AG04449 (cell line): ENCODE measurements around the gene SLC27A3.
"Not testable (repeated sequence)": the region's sequence is repeated elsewhere in the genome, so short reads cannot be mapped to it uniquely, and the experiment has no call there.

Experiments used
- CTCF ChIA-PET: fragments of 350-600 bp; formaldehyde crosslinking; extraction: SDS; loops from one replicate; lab custom pipeline; 2021; ENCODE audit warnings: antibody characterized with exemption; lab: Yijun Ruan, JAX
- POLR2A ChIA-PET: fragments of 400-600, 350-600 bp; formaldehyde crosslinking; extraction: SDS; loops from one replicate; lab custom pipeline; 2020; ENCODE audit warnings: antibody characterized with exemption, inconsistent platforms; lab: Yijun Ruan, JAX
- DNase-seq: peaks from one replicate; pipeline ENCODE4 v3.0.0-alpha.2; 2010; ENCODE audit warnings: low read depth, low spot score
- H3K4me3 ChIP-seq: 2 replicates; pipeline ENCODE4 v1.5.1; 2011; ENCODE audit warnings: low read depth, mild to moderate bottlenecking, control low read depth, low read length
- TF ChIP-seq, protein P1 (sequence below): IDR thresholded peaks from one replicate; pipeline ENCODE4 v1.5.1; 2011; ENCODE audit warnings: mild to moderate bottlenecking, moderate library complexity, low read length, control low read depth, inconsistent platforms; ENCODE audit not compliant: insufficient read depth; ENCODE audit errors: missing control alignments

The SLC27A3 gene

DNA sequence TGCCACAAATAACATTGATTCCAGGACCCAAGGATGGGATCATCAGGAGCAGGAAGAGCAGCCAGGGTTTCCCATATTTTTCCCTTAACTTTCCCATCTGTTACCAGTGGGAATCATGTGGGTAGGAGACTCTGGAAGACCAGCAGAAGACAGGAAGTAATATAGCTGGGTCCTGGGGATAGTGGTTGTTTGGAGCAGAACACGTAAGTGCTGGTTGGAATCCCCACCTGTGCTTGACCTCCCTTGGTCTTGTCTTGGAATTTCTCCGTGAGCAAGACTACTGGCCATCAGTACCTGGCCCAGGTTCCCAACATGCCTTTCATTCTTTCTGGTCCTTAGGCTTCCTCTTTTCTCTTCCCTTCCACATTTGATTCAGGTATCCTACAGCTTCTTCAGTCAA, 20.9 kb upstream of the SLC27A3 start:
- ChIA-PET POLR2A (no interaction called here), CTCF (interaction anchor here (0.8 to 3.6 kb wide), 8 partner anchors 9 to 244 kb away, joined by 3 to 13 read pairs (median 4); partner anchors contain the start of genes NPR1 and RAB13)
- TF ChIP-seq, protein P1, sequence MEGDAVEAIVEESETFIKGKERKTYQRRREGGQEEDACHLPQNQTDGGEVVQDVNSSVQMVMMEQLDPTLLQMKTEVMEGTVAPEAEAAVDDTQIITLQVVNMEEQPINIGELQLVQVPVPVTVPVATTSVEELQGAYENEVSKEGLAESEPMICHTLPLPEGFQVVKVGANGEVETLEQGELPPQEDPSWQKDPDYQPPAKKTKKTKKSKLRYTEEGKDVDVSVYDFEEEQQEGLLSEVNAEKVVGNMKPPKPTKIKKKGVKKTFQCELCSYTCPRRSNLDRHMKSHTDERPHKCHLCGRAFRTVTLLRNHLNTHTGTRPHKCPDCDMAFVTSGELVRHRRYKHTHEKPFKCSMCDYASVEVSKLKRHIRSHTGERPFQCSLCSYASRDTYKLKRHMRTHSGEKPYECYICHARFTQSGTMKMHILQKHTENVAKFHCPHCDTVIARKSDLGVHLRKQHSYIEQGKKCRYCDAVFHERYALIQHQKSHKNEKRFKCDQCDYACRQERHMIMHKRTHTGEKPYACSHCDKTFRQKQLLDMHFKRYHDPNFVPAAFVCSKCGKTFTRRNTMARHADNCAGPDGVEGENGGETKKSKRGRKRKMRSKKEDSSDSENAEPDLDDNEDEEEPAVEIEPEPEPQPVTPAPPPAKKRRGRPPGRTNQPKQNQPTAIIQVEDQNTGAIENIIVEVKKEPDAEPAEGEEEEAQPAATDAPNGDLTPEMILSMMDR, result no peak
- DNase-seq, result no peak
- H3K4me3 ChIP-seq, result no peak overlapping the region

DNA sequence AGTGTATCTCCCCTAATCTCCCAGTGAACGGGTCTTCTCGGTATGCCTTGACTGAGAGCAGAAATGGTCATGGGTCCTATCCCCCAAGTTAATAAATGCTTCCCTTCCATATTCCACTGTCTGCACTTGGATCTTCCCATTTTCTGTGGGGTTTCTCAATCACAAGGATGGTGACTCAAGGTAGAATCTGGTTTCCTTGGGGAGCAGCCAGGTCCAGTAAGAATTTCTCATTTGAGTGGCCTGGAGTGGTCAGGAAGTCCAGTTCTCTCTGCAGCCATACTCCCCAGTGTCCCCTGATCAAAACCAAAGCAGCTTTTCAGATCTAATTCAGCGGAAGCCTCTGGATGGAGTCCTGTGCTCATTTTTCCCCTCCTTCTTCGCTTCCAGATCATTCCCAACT, 14.8 kb upstream of the SLC27A3 start:
- no peak for DNase-seq
- POLR2A ChIA-PET, result interaction anchor here (0.8 kb wide), 1 partner anchor 194 kb away, joined by 3 read pairs; no protein-coding TSS in a partner anchor
- no peak overlapping the region for H3K4me3 ChIP-seq
- CTCF ChIA-PET, result interaction anchor here (1.6 to 3.3 kb wide), 3 partner anchors 11 to 250 kb away, joined by 4 to 20 read pairs (median 9); no protein-coding TSS in a partner anchor
- TF ChIP-seq, protein P1, result no peak

DNA sequence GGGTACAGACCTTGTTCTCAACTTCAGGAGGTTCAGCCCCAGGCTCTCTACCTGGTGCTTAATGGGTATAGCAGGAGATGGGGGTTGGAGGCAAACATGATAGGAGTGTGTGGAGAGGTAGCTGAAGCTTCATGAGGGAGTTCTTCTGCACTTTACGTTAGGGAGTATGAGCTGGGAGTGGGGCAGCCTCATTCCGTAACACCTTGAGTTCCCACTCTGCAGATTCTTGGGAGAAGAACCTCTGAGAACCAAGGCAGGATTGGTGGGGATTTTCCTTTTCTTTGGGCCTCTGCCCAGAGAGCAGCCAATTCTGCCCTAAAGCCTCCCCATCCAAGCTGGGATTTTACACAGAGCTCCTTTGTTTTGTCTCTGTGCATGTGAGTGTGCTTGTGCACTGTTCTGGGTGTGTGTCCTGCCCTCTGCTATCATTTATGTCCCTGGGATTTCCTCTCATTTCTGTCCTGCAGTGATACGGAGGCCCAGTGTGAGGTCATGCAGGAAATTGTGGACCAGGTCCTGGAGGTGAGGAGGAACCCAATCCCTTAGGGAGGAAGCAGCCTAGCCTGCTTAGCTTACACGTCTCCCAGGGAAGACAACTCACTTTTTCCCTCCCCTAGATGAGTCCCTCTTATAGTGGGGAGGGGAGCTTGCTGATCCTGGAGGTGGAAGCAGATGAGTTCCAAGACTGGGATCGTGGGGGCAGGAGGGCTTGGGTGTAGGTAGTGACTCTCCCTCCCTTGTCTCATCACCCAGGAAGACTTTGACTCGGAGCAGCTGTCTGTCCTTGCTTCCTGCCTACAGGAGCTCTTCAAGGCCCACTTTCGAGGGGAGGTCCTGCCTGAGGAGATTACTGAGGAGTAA, 11.6 kb upstream of the SLC27A3 start:
- POLR2A ChIA-PET, result interaction anchor here (1.8 kb wide), 1 partner anchor 12 kb away, joined by 4 read pairs; the partner anchor contains the start of gene SLC27A3
- H3K4me3 ChIP-seq, result no peak overlapping the region
- CTCF ChIA-PET, result interaction anchor here (0.6 to 2.2 kb wide), 8 partner anchors 9 to 224 kb away, joined by 3 to 10 read pairs (median 4); partner anchors contain the start of gene NPR1
- TF ChIP-seq, protein P1, result no peak
- no peak for DNase-seq

DNA sequence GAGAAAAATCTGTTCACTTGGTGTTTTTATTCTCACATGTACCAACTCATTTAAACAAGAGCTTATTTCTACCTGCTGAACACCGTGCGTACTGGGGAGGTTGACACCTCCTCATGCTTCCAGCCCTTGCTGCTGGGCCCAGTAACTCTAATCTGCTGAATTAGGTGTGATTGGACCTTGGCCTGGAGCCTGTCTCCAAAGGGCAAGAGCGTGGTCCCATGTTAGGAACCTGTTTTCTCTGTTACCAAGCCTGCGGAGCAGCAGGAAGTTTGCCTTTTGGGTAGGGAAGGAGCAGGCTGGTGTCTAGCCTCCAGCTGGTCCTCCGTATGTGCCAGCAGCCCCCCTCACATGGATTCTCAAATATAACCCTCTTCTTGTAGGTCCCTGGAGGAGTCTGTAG, 10.9 kb upstream of the SLC27A3 start:
- TF ChIP-seq, protein P1, result no peak
- ChIA-PET CTCF (interaction anchor here (0.8 to 2.2 kb wide), 9 partner anchors 9 to 224 kb away, joined by 3 to 10 read pairs (median 3); no protein-coding TSS in a partner anchor), POLR2A (interaction anchor here (1.8 kb wide), 1 partner anchor 11 kb away, joined by 4 read pairs; the partner anchor contains the start of gene SLC27A3)
- no peak overlapping the region for H3K4me3 ChIP-seq
- no peak for DNase-seq

DNA sequence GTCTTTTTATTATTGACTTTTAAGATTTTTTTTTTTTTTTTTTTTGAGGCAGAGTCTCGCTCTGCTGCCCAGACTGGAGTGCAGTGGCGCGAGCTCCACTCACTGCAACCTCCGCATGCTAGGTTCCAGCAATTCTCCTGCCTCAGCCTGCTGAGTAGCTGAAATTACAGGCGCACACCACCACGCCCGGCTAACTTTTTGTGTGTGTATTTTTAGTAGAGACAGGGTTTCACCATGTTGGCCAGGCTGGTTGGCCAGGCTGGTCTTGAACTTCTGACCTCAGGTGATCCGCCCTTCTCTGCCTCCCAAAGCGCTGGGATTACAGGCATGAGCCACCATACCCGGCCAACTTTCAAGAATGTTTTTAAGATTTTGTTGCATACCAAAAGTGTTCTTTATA, 8.5 kb upstream of the SLC27A3 start:
- POLR2A ChIA-PET, result not testable (repeated sequence)

DNA sequence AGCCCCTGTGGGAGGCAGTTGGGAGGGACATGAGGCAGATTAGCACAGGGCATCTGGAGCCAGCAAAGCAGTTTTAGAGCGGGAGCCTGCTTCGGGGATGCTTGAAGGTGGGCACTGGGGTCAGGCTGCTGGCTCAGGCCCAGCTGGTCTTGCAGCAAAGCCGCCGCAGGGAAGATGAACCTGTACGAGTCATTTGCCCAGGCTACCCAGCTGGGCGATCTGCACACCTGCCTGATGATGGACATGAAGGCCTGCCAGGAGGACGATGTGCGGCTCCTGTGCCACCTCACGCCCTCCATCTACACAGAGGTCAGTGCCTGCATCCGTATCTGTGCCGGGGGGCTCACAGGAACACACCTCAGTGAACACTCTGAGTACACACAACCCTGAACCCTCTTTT, 7.7 kb upstream of the SLC27A3 start:
- DNase-seq, result no peak
- H3K4me3 ChIP-seq, result no peak overlapping the region
- ChIA-PET CTCF (interaction anchor here (0.7 to 3.8 kb wide), 7 partner anchors 8 to 219 kb away, joined by 3 to 17 read pairs (median 4); partner anchors contain the start of genes RAB13 and SLC27A3), POLR2A (no interaction called here)
- TF ChIP-seq, protein P1, result no peak

More for the DNA sequence above, 8.5 kb upstream of the SLC27A3 start:
- CTCF ChIA-PET, result interaction anchor here (0.7 to 1.2 kb wide), 7 partner anchors 9 to 220 kb away, joined by 3 to 8 read pairs (median 4); partner anchors contain the start of genes NPR1, RAB13 and SLC27A3
- H3K4me3 ChIP-seq, DNase-seq: not testable (repeated sequence)
